SH-SY5Y (cell line): Measurements from ENCODE around the gene ZNF311.

Experiments
- GATA2 ChIP-seq: IDR thresholded peaks from 2 replicates; pipeline ENCODE4 v1.6.1; 2011; ENCODE audit warnings: mild to moderate bottlenecking, low read depth, low read length
- GATA3 ChIP-seq: IDR thresholded peaks from 2 replicates; pipeline ENCODE4 v1.6.1; 2011; ENCODE audit warnings: low read depth, mild to moderate bottlenecking, low read length, moderate library complexity

ZNF311 gene

GRCh38 chr6:28995093-28995650 lies 9.9 kb downstream of the ZNF311 start:
- no peak for TF ChIP-seq GATA3
- TF ChIP-seq GATA2 = no peak

GRCh38 chr6:28988536-28989311 lies 16.4 kb downstream of the ZNF311 start:
- TF ChIP-seq GATA2 (no peak), GATA3 (no peak)

- TF ChIP-seq GATA2 (no peak), GATA3 (no peak)
Observed at GRCh38 chr6:28985462-28986164, 19.5 kb downstream of the ZNF311 start.

- TF ChIP-seq GATA2 (no peak), GATA3 (no peak)
Observed at GRCh38 chr6:28983838-28984237, 21.3 kb downstream of the ZNF311 start.

GRCh38 chr6:28982476-28983266 lies 22.4 kb downstream of the ZNF311 start:
- no peak for TF ChIP-seq GATA3
- no peak for TF ChIP-seq GATA2

- TF ChIP-seq GATA2 (no peak), GATA3 (no peak)
Observed at GRCh38 chr6:28981833-28982475, 23.2 kb downstream of the ZNF311 start.

GRCh38 chr6:28981431-28981832 lies 23.7 kb downstream of the ZNF311 start:
- TF ChIP-seq GATA2 (no peak), GATA3 (no peak)

GRCh38 chr6:28980852-28981430 lies 24.2 kb downstream of the ZNF311 start:
- TF ChIP-seq GATA3 = no peak

- TF ChIP-seq GATA2 (no peak), GATA3 (no peak)
Observed at GRCh38 chr6:28980137-28980851, 24.8 kb downstream of the ZNF311 start.

- TF ChIP-seq GATA3 (no peak), GATA2 (no peak)
Observed at GRCh38 chr6:28979679-28980078, 25.4 kb downstream of the ZNF311 start.

GRCh38 chr6:28978959-28979561 lies 26.1 kb downstream of the ZNF311 start:
- TF ChIP-seq GATA3 (no peak), GATA2 (no peak)

GRCh38 chr6:28978133-28978491 lies 27.0 kb downstream of the ZNF311 start:
- TF ChIP-seq GATA3 (no peak), GATA2 (no peak)
